ENCODE results near the gene KLHL10. TPM values are rescaled to one million over a fixed set of nuclear protein-coding genes. Genes with fewer than 3 reads are reported as not detected.

Gene KLHL10
- total and polyA plus RNA-seq, 9 of the 15 experiments (the other 6 are each of a cell fraction or from before 2014, with no cell fraction given): 0.06 to 0.56 (median 0.12) TPM; not detected in 5

GRCh38 chr17:41792845-41793783 is 44.5 kb upstream of the KLHL10 start (continued):
- TF ChIP-seq PREB (CRISPR knock-in tag; IDR thresholded peaks at IDR 0.05) (no peak), BCOR (IDR thresholded peaks at IDR 0.05) (no peak), SIX5 (IDR thresholded peaks at IDR 0.05; ENCODE audit: borderline replicate concordance in 1 of 2, insufficient read depth in 1 of 2, low read depth in 1 of 2, low read length in 2 of 2) (no peak), MEF2D (tag; conservative IDR thresholded peaks at IDR 0.05; ENCODE audit: low read depth) (peak; percentile 99), HNRNPLL (IDR thresholded peaks at IDR 0.05; ENCODE audit: low read depth, low read length, poor library complexity, severe bottlenecking) (no peak), ESRRA (IDR thresholded peaks at IDR 0.05; ENCODE audit: borderline replicate concordance, low read depth) (peak; percentile 13; the same call in 1 of the 2 replicates), KLF13 (tag; IDR thresholded peaks at IDR 0.05; ENCODE audit: borderline replicate concordance, low read depth) (no peak; the same call in none of the 2 replicates), LARP7 (IDR thresholded peaks at IDR 0.05) (no peak), THRA (IDR thresholded peaks at IDR 0.05) (no peak), NFIC (IDR thresholded peaks at IDR 0.05) (peak; percentile 46; the same call in 1 of the 2 replicates), IFI16 (CRISPR knock-in tag; IDR thresholded peaks at IDR 0.05) (no peak), ZNF431 (CRISPR knock-in tag; IDR thresholded peaks at IDR 0.05) (no peak), RAD21 (CRISPR knock-in tag; conservative IDR thresholded peaks at IDR 0.05 in 1 of 2, IDR thresholded peaks at IDR 0.05 in 1 of 2) (no peak), HNRNPUL1 (IDR thresholded peaks at IDR 0.05; ENCODE audit: low read length) (no peak), MEIS2 (IDR thresholded peaks at IDR 0.05; ENCODE audit: partially characterized antibody) (peak; percentile 35), ZBTB49 (CRISPR knock-in tag; IDR thresholded peaks at IDR 0.05; ENCODE audit: borderline replicate concordance) (no peak), HMGN3 (IDR thresholded peaks at IDR 0.05; ENCODE audit: borderline replicate concordance, extremely low read depth, insufficient read length, low read depth, low read length) (peak; percentile 55), POLR2AphosphoS5 (IDR thresholded peaks at IDR 0.05; ENCODE audit: control insufficient read depth, insufficient read depth, low read depth, low read length) (no peak; the same call in 1 of the 2 replicates), ETV1 (tag; conservative IDR thresholded peaks at IDR 0.05; ENCODE audit: low read depth) (peak; percentile 53)

Measured in K562 (cell line).